ENCODE data around the gene BAAT. TPM values are rescaled to one million over a fixed set of nuclear protein-coding genes. Genes with fewer than 3 reads are reported as not detected.

The BAAT gene
- total and polyA plus RNA-seq, 2 of the 13 experiments (the other 11 are each of a cell fraction or from before 2014, with no cell fraction given), result 0.71 to 7.9 TPM

GRCh38 chr9:101388507-101388993 lies 3.7 kb upstream of the BAAT start (continued):
- TF ChIP-seq SOX13 (IDR thresholded peaks at IDR 0.05), result 0 out of 2 replicates have a peak, but pooled peaks have one; percentile 16
- TF ChIP-seq SOX13 (CRISPR knock-in tag; conservative IDR thresholded peaks at IDR 0.05 in 1 of 2, IDR thresholded peaks at IDR 0.05 in 1 of 2), result peak in 1 of 2 experiments; percentile 65; a peak in 2 of 4 replicates
- TF ChIP-seq ZBTB49 (CRISPR knock-in tag; IDR thresholded peaks at IDR 0.05; ENCODE audit: borderline replicate concordance), result no peak
- TF ChIP-seq ZBTB33 (CRISPR knock-in tag; IDR thresholded peaks at IDR 0.05), result peak; percentile 61
- TF ChIP-seq KDM3A (CRISPR knock-in tag; IDR thresholded peaks at IDR 0.05; ENCODE audit: low read depth), result no peak
- TF ChIP-seq ZNF124 (CRISPR knock-in tag; IDR thresholded peaks at IDR 0.05), result peak; percentile 50; the same call in 1 of the 2 replicates
- TF ChIP-seq CREM (IDR thresholded peaks at IDR 0.05), result 0 out of 2 replicates have a peak, but pooled peaks have one; percentile 26
- no peak for TF ChIP-seq CREM (CRISPR knock-in tag; IDR thresholded peaks at IDR 0.05)
- TF ChIP-seq ATF7 (IDR thresholded peaks at IDR 0.05), result 0 out of 2 replicates have a peak, but pooled peaks have one; percentile 19
- no peak for TF ChIP-seq ATF7 (CRISPR knock-in tag; IDR thresholded peaks at IDR 0.05)
- TF ChIP-seq HOMEZ (CRISPR knock-in tag; IDR thresholded peaks at IDR 0.05; ENCODE audit: low read depth), result 0 out of 2 replicates have a peak, but pooled peaks have one; percentile 24
- TF ChIP-seq SMC3 (IDR thresholded peaks at IDR 0.05; ENCODE audit: low read length), result peak; percentile 76; the same call in 1 of the 2 replicates
- TF ChIP-seq MXI1 (IDR thresholded peaks at IDR 0.05; ENCODE audit: borderline replicate concordance, low read depth, low read length), result 0 out of 3 replicates have a peak, but pooled peaks have one; percentile 21
- TF ChIP-seq CHD4 (IDR thresholded peaks at IDR 0.05; ENCODE audit: borderline replicate concordance, low read length), result peak; percentile 64; the same call in 1 of the 2 replicates
- TF ChIP-seq ZFP62 (CRISPR knock-in tag; IDR thresholded peaks at IDR 0.05), result no peak
- TF ChIP-seq RAD21 (CRISPR knock-in tag; IDR thresholded peaks at IDR 0.05), result peak; percentile 40; the same call in 1 of the 2 replicates
- TF ChIP-seq PAF1 (CRISPR knock-in tag; IDR thresholded peaks at IDR 0.05), result peak; percentile 62; the same call in 1 of the 2 replicates
- TF ChIP-seq MED1 (CRISPR knock-in tag; IDR thresholded peaks at IDR 0.05), result peak; percentile 49
- no peak for TF ChIP-seq CERS6 (CRISPR knock-in tag; IDR thresholded peaks at IDR 0.05)
- peak; percentile 29; the same call in 1 of the 2 replicates for TF ChIP-seq GFI1 (CRISPR knock-in tag; IDR thresholded peaks at IDR 0.05; ENCODE audit: borderline replicate concordance)
- peak; percentile 85 for TF ChIP-seq SOX5 (CRISPR knock-in tag; IDR thresholded peaks at IDR 0.05; ENCODE audit: borderline replicate concordance)

Data from HepG2 (cell line).